MM.1S (cell line): ENCODE data around the gene CTNNA1.

Source experiments
- DNase-seq: peaks from one replicate; pipeline ENCODE4 v3.0.0-alpha.2; 2015
- H2AFZ ChIP-seq: fragments of 300-600 bp; sonication (generic); 2 replicates; pipeline ENCODE4 v1.6.0; 2016; ENCODE audit warnings: antibody characterized with exemption, low read length
- H3F3A ChIP-seq: fragments of 300-600 bp; sonication (generic); 2 replicates; pipeline ENCODE4 v1.6.1; 2016; ENCODE audit warnings: mild to moderate bottlenecking, antibody characterized with exemption, low read length, moderate library complexity, mixed read lengths; ENCODE audit not compliant: insufficient read depth
- H3K27ac ChIP-seq: fragments of 300-600 bp; sonication (generic); 2 replicates; pipeline ENCODE4 v1.5.1; 2016; ENCODE audit warnings: mild to moderate bottlenecking, low read length
- H3K27me3 ChIP-seq: fragments of 300-600 bp; sonication (generic); replicated peaks from 2 replicates; pipeline ENCODE4 v1.6.0; 2016; ENCODE audit warnings: low read length; ENCODE audit not compliant: insufficient read depth
- H3K36me3 ChIP-seq: fragments of 300-600 bp; sonication (generic); replicated peaks from 2 replicates; pipeline ENCODE4 v1.6.1; 2016; ENCODE audit warnings: mild to moderate bottlenecking, low read length, mixed read lengths; ENCODE audit not compliant: insufficient read depth
- H3K4me1 ChIP-seq: fragments of 300-600 bp; sonication (generic); 2 replicates; pipeline ENCODE4 v1.6.1; 2016; ENCODE audit warnings: low read length, mixed read lengths
- H3K4me2 ChIP-seq: fragments of 300-600 bp; sonication (generic); 2 replicates; pipeline ENCODE4 v1.6.0; 2016; ENCODE audit warnings: low read depth, low read length
- H3K4me3 ChIP-seq: fragments of 300-600 bp; sonication (generic); 2 replicates; pipeline ENCODE4 v1.5.1; 2016; ENCODE audit warnings: low read length, mixed read lengths
- H3K79me2 ChIP-seq: fragments of 300-600 bp; sonication (generic); 2 replicates; pipeline ENCODE4 v1.6.1; 2016; ENCODE audit warnings: mixed run types, low read length, mixed read lengths
- H3K9ac ChIP-seq: fragments of 300-600 bp; sonication (generic); 2 replicates; pipeline ENCODE4 v1.6.1; 2016; ENCODE audit warnings: low read length, mixed read lengths
- H3K9me2 ChIP-seq: fragments of 300-600 bp; sonication (generic); replicated peaks from 2 replicates; pipeline ENCODE4 v1.6.1; 2016; ENCODE audit warnings: mild to moderate bottlenecking, low read length, mixed read lengths; ENCODE audit not compliant: insufficient read depth
- H3K9me3 ChIP-seq: fragments of 300-600 bp; sonication (generic); replicated peaks from 2 replicates; pipeline ENCODE4 v1.6.1; 2016; ENCODE audit warnings: mild to moderate bottlenecking, low read length, mixed read lengths; ENCODE audit not compliant: insufficient read depth
- H4K20me1 ChIP-seq: fragments of 300-600 bp; sonication (generic); 2 replicates; pipeline ENCODE4 v1.6.1; 2016; ENCODE audit warnings: mild to moderate bottlenecking, low read length, moderate library complexity, mixed read lengths; ENCODE audit not compliant: insufficient read depth
- EZH2 ChIP-seq: fragments of 300-600 bp; sonication (generic); optimal IDR thresholded peaks from 2 replicates; pipeline ENCODE3; 2017; ENCODE audit warnings: low read depth, mild to moderate bottlenecking, antibody characterized with exemption, low read length, mixed read lengths
- EZH2phosphoT487 ChIP-seq: fragments of 300-600 bp; sonication (generic); IDR thresholded peaks from 2 replicates; pipeline ENCODE4 v1.6.1; 2018; ENCODE audit warnings: antibody characterized with exemption, low read length
- TF ChIP-seq, protein P1 (sequence below): fragments of 300-600 bp; sonication (generic); IDR thresholded peaks from 2 replicates; pipeline ENCODE4 v1.5.1; 2016; ENCODE audit warnings: antibody characterized with exemption, low read length, mixed read lengths

Gene CTNNA1

DNA sequence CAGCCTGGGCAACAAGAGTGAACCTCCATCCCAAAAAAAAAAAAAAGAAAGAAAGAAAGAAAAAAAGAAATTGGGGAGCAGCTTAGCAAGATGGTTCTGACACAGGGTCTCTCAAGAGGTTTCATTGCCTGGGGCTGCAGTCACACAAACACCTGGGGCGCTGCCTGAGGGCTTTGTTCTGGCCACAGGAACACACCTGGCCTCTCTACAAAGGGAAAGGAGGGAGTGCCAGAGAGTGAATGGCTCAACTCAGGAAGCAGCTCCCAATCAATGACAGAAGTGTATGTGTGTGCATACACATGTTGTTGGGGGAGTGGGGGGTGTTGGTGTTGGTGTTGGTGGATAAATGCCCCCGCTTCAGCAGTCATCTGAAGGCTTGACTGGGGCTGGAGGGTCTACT, 32.4 kb upstream of the CTNNA1 start:
- Histone ChIP-seq H3K4me3 (peak overlapping the region; percentile 26; the same call in 1 of the 2 replicates), H3F3A (peaks cover 30% of the 10 kb centered on the region), H3K4me2 (peak overlapping the region; percentile 46), H3K36me3 (no peaks in the 10 kb centered on the region), H3K4me1 (peaks cover 59% of the 10 kb centered on the region), H3K9me2 (no peaks in the 10 kb centered on the region), H3K27ac (peak overlapping the region; percentile 89), H3K9ac (peak overlapping the region; percentile 24; the same call in 1 of the 2 replicates), H3K27me3 (no peaks in the 10 kb centered on the region), H3K79me2 (no peaks in the 10 kb centered on the region), H4K20me1 (no peaks in the 10 kb centered on the region), H3K9me3 (no peaks in the 10 kb centered on the region), H2AFZ (peak overlapping the region; percentile 74)
- DNase-seq = peak; percentile 80
- TF ChIP-seq, protein P1, sequence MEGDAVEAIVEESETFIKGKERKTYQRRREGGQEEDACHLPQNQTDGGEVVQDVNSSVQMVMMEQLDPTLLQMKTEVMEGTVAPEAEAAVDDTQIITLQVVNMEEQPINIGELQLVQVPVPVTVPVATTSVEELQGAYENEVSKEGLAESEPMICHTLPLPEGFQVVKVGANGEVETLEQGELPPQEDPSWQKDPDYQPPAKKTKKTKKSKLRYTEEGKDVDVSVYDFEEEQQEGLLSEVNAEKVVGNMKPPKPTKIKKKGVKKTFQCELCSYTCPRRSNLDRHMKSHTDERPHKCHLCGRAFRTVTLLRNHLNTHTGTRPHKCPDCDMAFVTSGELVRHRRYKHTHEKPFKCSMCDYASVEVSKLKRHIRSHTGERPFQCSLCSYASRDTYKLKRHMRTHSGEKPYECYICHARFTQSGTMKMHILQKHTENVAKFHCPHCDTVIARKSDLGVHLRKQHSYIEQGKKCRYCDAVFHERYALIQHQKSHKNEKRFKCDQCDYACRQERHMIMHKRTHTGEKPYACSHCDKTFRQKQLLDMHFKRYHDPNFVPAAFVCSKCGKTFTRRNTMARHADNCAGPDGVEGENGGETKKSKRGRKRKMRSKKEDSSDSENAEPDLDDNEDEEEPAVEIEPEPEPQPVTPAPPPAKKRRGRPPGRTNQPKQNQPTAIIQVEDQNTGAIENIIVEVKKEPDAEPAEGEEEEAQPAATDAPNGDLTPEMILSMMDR = no peak
- TF ChIP-seq EZH2 (no peak), EZH2phosphoT487 (no peak)

DNA sequence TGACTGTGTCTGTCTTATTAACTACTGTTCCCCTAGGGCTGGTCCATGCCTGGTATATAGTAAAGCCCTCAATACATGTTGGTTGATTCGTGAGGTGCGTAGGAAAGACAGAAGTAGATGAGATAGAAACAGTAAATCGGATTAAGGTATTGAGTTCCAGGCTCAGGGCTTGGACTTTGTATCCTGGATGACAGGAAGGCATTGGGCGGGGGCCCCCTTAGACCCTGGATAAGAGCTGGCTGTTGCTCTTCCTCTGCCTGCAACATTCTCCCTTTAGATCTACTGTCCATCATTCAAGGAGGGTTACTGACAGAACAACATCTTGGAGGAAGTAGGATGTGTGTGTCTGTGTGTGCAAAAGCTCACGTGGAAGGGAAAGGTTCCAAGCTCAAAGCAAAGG, 31.2 kb upstream of the CTNNA1 start:
- Histone ChIP-seq H3K9me2 (no peaks in the 10 kb centered on the region), H3K4me2 (peak overlapping the region; percentile 46), H3K36me3 (no peaks in the 10 kb centered on the region), H3K9me3 (no peaks in the 10 kb centered on the region), H2AFZ (0 out of 2 replicates have a peak overlapping the region, but pooled peaks have one; percentile 35), H3K79me2 (no peaks in the 10 kb centered on the region), H3K27ac (peak overlapping the region; percentile 89), H3K9ac (peak overlapping the region; percentile 4), H4K20me1 (no peaks in the 10 kb centered on the region), H3K27me3 (no peaks in the 10 kb centered on the region), H3K4me3 (peak overlapping the region; percentile 6; the same call in 1 of the 2 replicates), H3K4me1 (peaks cover 62% of the 10 kb centered on the region), H3F3A (peaks cover 26% of the 10 kb centered on the region)
- TF ChIP-seq EZH2phosphoT487 (no peak), EZH2 (no peak)
- TF ChIP-seq, protein P1 = no peak
- no peak for DNase-seq

DNA sequence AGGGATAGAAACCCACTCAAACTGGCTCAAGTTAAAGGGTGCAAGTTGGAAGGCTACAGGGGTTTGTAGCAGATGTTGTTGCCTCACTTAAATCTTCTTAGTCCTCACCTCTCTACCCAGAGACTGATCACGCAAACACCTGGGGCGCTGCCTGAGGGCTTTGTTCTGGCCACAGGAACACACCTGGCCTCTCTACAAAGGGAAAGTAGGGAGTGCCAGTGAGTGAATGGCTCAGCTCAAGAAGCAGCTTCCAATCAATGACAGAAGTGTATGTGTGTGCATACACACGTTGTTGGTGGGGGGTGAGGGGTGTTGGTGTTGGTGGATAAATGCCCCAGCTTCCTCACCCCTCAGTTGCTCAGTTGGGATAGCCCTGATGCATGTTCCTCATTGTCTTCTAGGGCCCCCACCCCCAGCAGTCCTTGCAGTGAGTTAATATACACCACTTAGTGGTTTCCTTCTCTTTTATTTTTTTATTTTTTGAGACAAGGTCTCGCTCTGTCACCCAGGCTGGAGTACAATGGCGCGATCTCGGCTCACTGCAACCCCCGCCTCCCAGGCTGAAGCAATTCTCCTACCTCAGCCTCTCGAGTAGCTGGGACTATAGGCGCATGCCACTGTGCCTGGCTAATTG, 30.6 kb upstream of the CTNNA1 start:
- no peaks in the 10 kb centered on the region for H4K20me1 ChIP-seq
- H3K27me3 ChIP-seq = no peaks in the 10 kb centered on the region
- H3K4me1 ChIP-seq = peaks cover 63% of the 10 kb centered on the region
- peak; percentile 91 for DNase-seq
- H3K9me3 ChIP-seq = no peaks in the 10 kb centered on the region
- peak overlapping the region; percentile 89 for H3K27ac ChIP-seq
- no peak overlapping the region for H3K4me3 ChIP-seq
- H3F3A ChIP-seq = peaks cover 24% of the 10 kb centered on the region
- H3K9ac ChIP-seq = peak overlapping the region; percentile 4; the same call in 1 of the 2 replicates
- peak overlapping the region; percentile 15; the same call in 1 of the 2 replicates for H2AFZ ChIP-seq
- H3K36me3 ChIP-seq = no peaks in the 10 kb centered on the region
- TF ChIP-seq EZH2phosphoT487 (no peak), EZH2 (no peak)
- TF ChIP-seq, protein P1 = no peak
- peak overlapping the region; percentile 46 for H3K4me2 ChIP-seq
- no peaks in the 10 kb centered on the region for H3K79me2 ChIP-seq
- H3K9me2 ChIP-seq = no peaks in the 10 kb centered on the region
